AG08396 (cell line): Measurements from ENCODE around the gene TMEM97.
"Not testable (repeated sequence)": the region's sequence is repeated elsewhere in the genome, so short reads cannot be mapped to it uniquely, and the experiment has no call there.

Experiments used
- DNase-seq: peaks from one replicate; pipeline ENCODE4 v3.0.0; 2012; ENCODE audit warnings: low spot score, mixed read lengths

Gene TMEM97

DNA sequence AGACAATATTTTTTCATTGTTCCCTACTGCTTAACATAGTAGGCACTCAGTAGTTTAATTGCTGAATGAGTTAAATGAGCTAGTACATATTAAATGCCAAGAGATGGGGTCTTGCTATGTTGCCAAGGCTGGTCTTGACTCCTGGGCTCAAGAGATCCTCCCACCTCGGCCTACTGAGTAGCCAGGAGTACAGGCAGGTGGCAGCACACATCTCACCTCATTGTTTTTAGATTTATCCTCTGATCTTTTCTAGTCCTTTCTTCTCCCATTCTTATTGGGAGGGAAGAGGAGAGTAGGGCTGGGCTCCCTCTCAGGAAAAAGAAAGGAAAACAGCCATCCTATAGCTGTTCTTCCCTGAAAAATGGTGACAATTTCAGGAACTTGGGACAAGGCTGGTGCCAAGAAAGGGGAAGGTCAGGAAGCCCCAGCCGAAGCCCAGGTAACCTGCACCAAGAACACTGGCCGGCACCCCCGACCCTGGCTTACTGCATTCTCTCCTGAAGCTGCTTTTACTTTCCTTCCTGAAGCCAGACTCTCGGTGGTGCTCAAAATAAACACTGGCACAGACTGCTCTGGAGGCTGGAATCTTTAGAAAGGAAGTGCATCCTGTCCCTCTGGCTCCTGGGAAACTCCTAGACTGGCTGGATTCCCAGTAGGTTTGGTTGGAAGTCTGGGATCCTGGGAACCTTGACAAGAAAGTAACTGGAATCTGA lies 19.2 kb downstream of the TMEM97 start:
- no peak for DNase-seq

DNA sequence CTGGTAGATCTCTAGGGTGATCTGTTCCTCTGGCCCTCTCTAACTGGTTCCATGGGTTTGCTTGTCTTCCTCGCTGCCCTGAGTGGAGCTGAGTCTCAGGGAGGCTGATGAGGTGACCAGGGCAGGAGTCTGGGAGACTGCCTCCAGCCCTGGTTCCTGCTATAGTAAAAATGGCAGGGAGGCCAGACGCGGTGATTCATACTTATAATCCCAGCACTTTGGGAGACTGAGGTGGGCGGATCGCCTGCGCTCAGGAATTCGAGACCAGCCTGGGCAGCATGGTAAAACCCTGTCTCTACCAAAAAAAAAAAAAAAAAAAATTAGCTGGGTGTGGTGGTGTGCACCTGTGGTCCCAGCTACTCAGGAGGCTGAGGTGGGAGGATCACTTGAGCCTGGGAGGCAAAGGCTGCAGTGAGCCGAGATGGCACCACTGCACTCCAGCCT lies 19.8 kb downstream of the TMEM97 start:
- DNase-seq, result not testable (repeated sequence)

DNA sequence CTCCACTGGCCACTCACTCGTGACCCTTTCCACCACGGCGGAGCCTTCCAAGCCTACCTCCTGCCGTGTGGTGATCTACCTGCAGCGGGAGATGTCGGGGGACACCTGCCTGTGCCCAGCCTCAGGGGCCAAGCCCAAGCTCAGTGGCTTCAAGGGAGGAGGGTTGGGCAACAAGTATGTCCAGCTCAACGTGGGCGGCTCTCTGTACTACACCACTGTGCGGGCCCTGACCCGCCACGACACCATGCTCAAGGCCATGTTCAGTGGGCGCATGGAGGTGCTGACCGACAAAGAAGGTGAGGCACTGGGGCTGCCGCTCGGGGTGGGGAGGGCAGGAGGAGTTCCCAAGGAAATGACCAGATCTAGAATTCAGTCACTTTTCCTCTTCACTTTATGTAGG lies 20.4 kb downstream of the TMEM97 start:
- no peak for DNase-seq

DNA sequence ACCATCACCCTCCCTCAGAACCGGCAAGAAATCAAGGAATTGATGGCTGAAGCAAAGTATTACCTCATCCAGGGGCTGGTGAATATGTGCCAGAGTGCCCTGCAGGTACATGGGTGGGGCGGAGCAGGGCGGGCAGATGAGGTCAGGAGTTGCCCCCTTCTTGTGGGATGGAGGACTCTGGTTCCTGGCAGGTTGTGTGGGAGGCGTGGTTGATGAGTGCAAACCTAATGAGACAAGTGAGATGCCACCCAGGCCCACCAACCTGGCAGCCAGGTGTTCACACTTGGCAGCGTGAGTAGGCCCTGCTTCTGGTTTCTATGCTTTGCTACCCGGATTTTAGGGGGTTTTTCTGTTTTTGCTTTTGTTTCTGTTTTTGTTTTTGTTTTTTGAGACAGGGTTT lies 21.4 kb downstream of the TMEM97 start:
- no peak for DNase-seq

DNA sequence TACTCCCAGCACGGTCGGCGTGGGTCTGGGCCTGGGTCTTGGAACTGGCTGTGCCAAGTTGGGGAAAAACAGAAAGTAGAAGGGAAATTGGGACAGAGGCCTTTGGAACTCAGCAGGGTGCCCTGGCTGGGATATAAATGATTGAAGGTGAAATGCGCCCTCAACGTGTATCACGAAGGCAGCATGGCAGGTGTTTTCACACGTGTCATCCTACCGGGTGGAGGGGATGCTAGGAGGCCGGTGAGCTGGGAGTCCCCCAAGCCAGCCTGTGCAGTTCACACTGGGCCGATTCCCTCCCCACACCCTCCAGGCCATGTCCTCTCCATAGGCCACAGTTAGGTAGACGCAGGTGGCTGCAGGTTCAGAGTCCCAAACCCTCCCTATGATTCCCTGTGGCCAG lies 22.5 kb downstream of the TMEM97 start:
- DNase-seq, result no peak

DNA sequence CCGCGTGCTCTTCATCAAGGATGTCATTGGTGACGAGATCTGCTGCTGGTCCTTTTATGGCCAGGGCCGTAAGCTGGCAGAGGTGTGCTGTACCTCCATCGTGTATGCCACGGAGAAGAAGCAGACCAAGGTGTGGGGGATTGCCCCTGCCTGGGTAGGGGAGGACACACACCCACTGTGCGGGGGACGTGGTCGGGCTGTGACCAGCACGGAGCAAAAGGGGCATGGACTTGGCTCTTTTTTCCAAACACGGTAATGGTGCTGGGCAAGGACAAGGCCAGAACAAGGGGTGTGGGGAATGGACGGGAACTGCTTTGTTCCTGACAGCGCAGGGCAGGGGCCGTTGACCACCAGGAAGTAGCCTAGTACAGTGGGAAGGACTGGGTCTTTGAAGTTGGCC lies 23.3 kb downstream of the TMEM97 start:
- no peak for DNase-seq

DNA sequence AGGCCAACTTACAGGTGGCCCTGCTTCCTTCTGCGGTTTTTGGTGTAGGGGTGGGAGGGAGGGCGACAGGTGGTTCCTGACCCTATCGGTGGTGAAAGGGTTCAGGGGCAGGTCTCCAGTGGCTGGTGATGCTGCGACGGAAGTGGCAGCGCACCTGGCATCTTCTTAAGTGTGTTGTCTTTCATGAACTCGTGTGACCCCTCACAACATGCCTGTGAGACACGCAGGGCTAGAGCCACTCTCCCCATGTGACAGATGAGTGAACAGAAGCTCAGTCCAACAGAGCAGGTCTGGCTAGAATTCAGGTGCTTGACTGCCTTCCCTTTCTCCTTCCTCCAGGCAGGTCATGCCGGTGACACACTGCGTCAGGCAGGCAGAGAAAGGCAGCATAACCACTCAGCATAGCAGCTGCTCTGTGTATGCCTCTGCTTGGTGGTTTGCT lies 24.5 kb downstream of the TMEM97 start:
- DNase-seq, result no peak

DNA sequence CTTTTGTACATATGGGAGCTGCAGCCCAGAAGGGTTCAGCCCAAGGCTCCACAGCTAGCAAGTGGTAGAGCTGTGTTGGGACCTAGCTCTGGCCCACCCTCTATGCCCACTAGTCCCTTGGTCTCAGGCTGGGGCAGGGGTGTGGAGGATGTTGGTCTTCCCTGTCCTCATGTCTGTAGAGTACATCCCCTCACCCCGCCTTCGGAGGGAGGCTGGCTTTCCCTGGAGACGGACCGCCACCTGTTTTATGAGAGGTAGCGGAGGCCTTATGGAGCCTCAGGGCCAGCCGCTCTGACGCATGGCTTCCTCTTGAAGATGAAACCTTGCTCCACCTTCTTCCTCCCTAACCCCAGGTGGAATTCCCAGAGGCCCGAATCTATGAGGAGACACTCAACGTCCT lies 25.0 kb downstream of the TMEM97 start:
- DNase-seq, result no peak

DNA sequence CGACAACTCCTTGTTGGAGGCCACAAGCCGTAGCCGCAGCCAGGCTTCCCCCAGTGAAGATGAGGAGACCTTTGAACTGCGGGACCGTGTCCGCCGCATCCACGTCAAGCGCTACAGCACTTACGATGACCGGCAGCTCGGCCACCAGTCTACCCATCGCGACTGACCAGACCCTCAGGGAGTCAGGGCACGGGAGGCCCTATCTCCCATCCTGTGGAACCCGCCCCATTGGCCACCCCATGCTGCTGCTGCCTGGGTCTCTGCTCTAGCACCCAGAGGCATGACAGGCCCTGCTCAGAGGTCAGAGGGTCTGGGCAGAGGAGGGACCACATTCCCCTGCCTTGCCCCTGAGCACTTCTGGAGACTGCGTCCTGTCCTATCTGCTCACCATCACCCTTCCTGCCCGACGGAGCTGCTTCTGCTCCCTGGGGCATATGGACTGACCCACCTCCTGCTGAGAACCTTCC lies 25.5 kb downstream of the TMEM97 start:
- DNase-seq, result no peak

DNA sequence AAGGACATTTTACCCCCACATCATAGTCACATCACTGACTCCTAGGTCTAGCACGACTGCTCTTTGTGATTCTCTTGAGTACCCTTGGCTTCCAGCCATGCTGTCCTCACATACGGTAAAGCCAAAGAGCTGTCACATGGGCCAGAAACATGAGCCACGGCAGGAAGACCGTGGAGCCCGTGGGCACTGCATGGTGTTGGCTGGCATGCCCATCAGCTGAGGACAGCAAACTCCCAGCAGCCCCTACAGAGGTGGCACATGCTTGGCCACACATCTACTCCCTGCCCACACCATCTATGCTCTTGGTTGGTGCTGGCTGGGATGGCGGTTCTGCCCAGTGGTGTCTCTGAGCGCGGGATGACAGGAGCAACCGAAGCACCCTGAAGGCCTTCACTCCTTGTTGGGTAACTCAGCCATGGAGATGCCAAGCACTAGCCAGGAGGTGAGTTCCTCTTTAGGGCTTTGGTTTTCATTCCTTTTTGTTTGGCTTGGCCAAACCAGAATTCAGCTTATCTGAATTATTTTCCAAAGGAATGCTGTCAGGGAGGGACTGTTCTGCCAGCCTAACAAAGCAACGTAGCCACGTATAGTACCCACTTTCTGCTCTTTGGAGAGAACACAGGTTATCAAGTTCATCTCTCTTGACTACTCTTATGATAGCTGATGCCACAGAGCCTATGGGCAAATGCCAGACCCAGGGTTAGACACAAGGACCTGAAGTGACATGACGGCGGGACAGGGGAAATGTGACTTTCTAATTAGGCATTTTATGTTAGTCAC lies 26.6 kb downstream of the TMEM97 start:
- DNase-seq, result no peak

DNA sequence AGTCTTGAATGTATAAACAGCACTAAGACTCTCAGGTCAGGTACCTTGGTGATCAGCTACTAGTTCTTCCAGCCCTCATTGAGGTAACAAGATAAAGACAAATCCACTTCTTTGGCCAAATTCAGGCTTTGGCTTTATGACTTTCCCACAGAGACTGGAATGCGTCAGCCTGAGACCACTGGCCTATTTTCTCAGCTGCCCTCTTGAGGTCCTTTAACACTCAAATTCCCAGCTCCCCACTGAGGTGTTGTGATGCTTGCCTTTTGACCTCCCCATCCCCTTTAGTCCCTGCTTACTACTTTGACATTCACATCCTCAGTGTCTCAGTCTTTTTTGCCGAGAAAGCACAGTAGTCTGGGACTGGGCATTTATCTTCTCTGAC lies 27.2 kb downstream of the TMEM97 start:
- no peak for DNase-seq

DNA sequence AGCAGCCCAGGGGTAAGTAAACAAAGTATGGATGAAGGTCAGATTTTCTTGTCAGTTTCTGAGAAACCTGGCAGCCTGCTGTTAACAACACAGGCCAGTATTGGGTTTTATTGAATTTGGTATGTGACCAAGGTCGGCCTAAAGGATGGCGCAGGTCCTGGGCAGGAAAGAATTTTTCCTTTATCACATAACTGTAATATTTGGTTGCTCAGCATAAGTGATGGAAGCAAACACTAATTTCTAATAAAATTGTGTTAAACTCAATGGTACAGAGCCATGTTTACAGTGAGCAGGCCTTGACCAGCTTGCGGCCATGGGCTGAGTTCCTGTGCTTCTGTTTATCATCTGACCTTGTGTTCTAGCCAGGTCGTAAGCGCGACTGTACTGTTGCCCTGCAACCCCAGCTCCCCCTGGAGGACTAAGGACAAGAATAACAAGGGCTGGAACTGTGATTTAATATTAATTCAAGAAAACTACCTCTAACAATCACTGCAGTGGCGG lies 27.8 kb downstream of the TMEM97 start:
- DNase-seq, result no peak

DNA sequence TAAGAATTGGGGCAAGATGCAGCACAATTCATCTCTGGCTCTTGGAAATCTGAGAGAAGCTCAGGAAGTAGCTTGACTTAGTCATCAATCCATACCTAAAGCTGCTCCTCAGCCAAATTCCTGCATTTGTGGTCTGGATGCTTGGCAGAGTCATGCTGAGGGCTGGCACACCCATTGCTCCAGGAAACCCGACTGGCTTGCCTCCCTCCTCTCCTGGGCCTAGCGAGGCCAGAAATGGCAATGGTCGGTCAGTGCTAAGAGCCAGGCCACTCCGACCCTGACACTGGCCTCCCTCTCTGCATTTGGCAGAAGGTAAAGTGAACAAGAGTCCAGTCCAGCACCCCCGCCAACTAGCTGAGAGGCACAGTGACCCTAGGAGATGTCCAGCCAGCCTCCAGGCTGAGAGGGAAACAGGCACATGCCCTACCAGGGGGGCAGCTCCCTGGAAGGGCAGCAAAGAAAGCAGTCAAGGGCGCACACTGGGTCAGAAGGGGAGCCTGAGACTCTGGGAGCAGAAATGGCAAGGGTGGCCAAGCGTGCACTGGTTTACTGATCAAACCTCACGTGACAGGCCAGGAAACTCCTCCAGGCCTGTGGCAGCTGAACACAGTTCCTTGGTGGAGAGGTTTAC lies 28.4 kb downstream of the TMEM97 start:
- peak; percentile 81 for DNase-seq

DNA sequence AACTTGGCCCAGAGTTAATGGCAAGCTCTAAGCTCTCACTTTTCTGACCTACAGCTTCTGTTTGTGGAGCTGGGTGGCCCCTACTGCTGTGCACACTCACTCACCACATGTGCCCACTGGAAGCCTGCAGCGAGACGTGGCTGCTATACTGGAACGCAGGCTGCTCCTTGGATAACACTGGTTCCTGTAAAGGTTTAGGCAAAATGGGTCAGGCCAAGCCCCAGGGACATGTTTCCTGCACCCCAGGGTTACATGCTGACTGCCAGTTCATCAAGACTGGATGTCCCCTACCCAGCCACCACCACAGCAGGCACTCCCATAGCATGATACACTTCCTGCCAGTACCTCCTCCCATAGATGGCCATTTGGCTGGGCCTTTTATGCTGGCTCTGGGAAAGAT lies 30.0 kb downstream of the TMEM97 start:
- DNase-seq, result no peak

DNA sequence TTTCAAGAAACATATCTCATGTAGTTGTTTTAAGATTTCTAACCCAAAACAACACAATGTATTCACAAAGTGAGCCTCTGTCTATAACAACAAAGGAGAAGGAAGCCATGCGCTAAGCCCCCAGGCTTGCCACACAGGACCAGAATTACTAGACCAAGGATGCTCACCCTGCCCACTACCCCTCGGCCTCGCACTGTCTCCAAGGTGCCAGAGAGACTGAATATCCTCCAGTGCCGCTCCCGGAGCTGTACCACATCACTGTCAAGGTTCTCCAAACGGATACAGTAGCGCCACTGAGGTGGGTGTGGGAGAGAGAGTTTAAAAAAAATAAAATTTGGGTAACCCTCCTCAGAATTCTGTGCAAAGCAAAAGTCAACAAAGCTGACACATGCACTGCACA lies 31.3 kb downstream of the TMEM97 start:
- DNase-seq, result no peak

DNA sequence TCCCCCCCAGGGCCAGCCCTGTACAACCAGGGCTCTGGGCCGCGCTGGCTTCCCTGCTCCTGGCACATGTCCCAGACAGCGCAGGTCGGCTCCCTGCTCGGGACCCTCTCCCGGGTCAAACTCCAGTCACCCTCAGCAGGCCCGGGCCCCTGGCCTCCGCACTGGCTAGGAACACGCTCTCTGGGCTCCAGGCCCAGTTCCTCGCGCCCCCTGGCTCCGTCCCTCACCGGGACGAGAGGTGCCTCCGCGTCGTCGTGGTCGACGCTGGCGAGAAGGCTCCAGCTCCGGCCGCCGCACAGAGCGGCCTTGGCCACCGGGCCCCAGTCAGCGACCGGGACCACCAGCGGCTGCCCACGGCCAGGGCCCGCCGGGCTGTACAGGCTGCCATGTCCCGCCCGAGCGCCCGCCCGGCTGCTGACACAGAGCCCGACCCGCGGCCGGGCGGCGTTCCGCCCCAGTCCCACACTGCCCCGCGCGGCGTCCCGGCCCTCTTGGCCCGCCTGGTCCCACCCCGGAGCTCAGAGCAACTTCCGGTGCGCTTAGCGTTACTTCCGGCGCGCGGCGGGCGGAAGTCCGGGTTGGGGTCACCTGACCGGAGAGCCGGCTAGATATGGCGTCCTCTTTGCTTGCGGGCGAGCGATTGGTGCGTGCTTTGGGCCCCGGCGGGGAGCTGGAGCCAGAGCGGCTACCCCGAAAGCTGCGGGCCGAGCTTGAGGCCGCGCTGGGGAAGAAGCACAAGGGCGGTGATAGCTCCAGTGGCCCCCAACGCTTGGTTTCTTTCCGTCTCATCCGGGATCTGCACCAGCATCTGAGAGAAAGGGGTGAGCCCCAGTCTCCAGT lies 38.3 kb downstream of the TMEM97 start, which contains the start of gene POLDIP2:
TSS of gene POLDIP2 (minus strand) at position 467 of the 840 bp plus-strand sequence. CDS start at position 388, 79 bp downstream.
- peak; percentile 97 for DNase-seq

DNA sequence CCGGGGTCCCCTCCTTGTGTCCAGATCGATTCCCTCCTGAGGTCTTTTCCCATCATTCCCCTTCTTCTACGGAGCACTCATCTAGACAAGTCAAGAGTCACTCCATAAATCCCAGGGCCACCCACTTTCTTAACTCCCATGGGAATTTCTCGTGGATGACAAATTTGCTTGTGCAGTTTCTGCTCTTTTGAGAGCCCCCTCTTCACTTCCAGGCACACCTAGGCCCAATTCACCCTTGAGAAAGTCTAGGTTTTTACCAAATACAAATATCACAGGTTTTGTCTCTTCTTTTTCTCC lies 38.8 kb downstream of the TMEM97 start:
- DNase-seq, result no peak

DNA sequence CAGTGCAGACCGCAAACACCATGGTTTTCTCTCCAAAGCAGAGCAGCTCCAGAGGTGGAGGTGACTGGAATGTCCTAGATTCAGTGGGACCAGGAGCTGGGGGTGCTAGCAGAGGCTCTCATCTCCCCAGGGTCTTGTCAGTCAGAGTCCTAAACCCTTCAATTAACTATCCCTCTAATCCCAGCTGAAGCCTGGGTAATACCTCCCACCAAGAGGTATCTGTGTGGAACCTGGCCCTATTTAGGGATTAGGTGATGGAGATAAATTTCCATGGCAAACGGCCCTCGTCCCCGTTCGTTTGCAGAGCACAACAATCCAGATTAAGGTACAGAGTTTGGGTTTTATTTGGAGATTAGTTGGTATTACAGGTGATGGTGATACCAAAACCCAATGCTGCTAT lies 44.2 kb downstream of the TMEM97 start:
- no peak for DNase-seq

DNA sequence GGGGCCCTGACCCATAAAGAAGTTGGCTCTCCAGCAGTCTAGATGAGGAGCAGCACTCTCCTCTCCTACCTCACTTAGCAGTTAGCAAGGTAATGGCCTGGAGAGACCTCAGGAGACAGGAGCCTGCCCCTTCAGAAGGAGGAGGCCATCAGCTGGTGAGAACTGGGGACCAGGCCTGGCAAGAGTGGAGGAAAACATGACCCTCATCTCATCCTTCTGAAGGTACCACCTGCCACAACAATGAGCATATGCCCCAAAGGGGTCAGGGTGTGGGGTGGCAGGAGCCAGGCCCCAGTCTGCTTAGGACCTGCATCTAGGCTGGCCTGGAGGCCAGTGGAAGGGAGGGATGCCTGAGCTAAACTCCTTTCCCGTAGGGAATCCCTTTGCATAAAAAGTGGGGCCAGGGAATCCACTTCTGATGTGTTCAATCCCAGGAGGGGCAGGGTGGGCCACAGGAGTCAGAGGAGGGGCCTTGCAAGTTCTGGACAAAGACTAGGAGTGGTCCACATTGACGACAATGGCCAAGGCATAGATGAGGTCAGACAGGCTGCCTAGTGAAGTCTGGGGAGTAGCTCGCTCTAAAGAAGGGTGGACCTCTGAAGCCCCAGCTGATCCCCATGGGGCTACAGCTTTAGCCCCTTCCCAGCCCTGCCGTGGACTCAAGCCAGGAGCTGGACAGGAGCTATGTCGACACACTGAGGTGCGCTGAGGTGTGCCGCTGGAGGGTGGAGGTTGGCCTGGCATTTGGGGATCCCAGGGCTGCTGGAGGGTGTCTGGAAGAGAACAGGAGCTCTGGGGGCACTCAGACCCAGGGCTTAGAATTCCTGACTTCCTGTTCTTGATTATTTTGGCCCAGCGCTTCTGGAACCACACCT lies 45.0 kb downstream of the TMEM97 start:
- DNase-seq, result no peak

DNA sequence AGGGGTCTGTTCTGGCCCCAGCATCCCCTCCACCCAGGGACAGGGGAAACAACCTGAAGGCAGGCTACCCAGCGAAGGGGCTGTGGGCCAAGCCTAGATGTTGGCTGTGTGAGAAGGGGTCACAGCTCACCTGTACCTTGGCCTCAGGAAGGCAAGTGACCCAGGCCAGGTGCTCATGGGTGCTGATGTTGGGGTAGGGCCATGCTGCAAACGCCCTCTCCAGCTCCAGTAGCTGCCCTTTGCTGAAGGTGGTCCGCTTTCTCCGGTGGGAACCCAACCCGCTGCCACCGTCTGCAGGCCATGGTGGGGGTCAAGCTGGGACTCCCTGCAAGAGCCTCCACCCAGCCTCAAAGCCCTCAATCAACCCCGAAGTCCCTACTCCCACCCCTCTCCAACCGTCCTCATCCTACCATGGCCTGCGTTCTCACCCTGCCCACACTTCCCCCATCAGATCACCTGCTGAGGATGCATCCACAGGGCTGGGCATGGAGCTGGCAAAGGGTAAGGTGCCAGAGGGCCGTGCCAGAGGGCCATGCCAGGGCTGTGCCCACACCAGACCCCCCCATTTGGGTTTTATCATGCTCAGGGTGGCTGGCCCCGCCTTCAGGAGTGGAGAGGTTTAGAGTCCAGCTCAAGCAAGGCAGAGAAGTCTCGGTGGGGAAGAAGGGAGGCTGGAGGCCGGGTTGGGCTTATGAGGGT lies 45.8 kb downstream of the TMEM97 start, which contains the start of gene SEBOX:
TSS of gene SEBOX (minus strand) at position 535 of the 699 bp plus-strand sequence. CDS start at position 487, 48 bp downstream.
- DNase-seq, result no peak
